PC-3 (cell line): ENCODE results near the gene PRKAR1B. TPM values are rescaled to one million over a fixed set of nuclear protein-coding genes. Genes with fewer than 3 reads are reported as not detected.
"Not testable (repeated sequence)": the region's sequence is repeated elsewhere in the genome, so short reads cannot be mapped to it uniquely, and the experiment has no call there.

Source experiments
- ATAC-seq: fragments of 200-7000 bp; cut with Tn5 transposase; 2 replicates; pipeline ENCODE4 v1.9.1; 2020; ENCODE audit warnings: mild to moderate bottlenecking, moderate library complexity
- BruUV-seq: library from RNA; stranded (reverse); fragments of 400-500 nt; replicated peaks from 2 replicates; lab custom pipeline; 2021; lab: Mats Ljungman, UMichigan
- CTCF ChIA-PET: fragments of 300-600 bp; sonication (Branson Sonifier 250); formaldehyde crosslinking; loops from one replicate; lab custom pipeline; 2022; ENCODE audit warnings: antibody characterized with exemption; lab: Charles Lee
- POLR2A ChIA-PET: fragments of 300-600 bp; sonication (Branson Sonifier 250); formaldehyde crosslinking; loops from one replicate; lab custom pipeline; 2022; ENCODE audit warnings: antibody characterized with exemption; ENCODE audit not compliant: unreplicated experiment; lab: Charles Lee
- DNase-seq: peaks from one replicate; pipeline ENCODE4 v3.0.0-alpha.2; 2015
- H2AFZ ChIP-seq: fragments of 300-600 bp; sonication (generic); 2 replicates; pipeline ENCODE4 v1.6.0; 2016; ENCODE audit warnings: antibody characterized with exemption, low read length
- H3F3A ChIP-seq: fragments of 300-600 bp; sonication (generic); one replicate; pipeline ENCODE4 v1.6.0; 2017; ENCODE audit warnings: antibody characterized with exemption, low read length, control low read depth, mild to moderate bottlenecking; ENCODE audit not compliant: unreplicated experiment
- H3K27ac ChIP-seq: fragments of 300-600 bp; sonication (generic); 2 replicates; pipeline ENCODE4 v1.5.1; 2016; ENCODE audit warnings: mild to moderate bottlenecking, low read length
- H3K27me3 ChIP-seq: fragments of 300-600 bp; sonication (generic); 2 replicates; pipeline ENCODE4 v1.6.1; 2016; ENCODE audit warnings: low read length, mixed read lengths
- H3K36me3 ChIP-seq: fragments of 300-600 bp; sonication (generic); 2 replicates; pipeline ENCODE4 v1.6.1; 2016; ENCODE audit warnings: low read depth, mixed run types, low read length, mixed read lengths
- H3K4me1 ChIP-seq: fragments of 300-600 bp; sonication (generic); 2 replicates; pipeline ENCODE4 v1.5.1; 2016; ENCODE audit warnings: low read length; ENCODE audit not compliant: insufficient read depth
- H3K4me2 ChIP-seq: fragments of 300-600 bp; sonication (generic); 2 replicates; pipeline ENCODE4 v1.6.0; 2016; ENCODE audit warnings: low read length
- H3K4me3 ChIP-seq: fragments of 300-600 bp; sonication (generic); 2 replicates; pipeline ENCODE4 v1.5.1; 2016; ENCODE audit warnings: mild to moderate bottlenecking, low read length, mixed read lengths
- H3K79me2 ChIP-seq: fragments of 300-600 bp; sonication (generic); 2 replicates; pipeline ENCODE4 v1.6.1; 2017; ENCODE audit warnings: low read length, mixed read lengths
- H3K9ac ChIP-seq: fragments of 300-600 bp; sonication (generic); 2 replicates; pipeline ENCODE4 v1.6.0; 2016; ENCODE audit warnings: mild to moderate bottlenecking, low read length
- H3K9me2 ChIP-seq: fragments of 300-600 bp; sonication (generic); replicated peaks from 2 replicates; pipeline ENCODE4 v1.6.1; 2016; ENCODE audit warnings: mixed run types, low read length, mixed read lengths
- H3K9me3 ChIP-seq: fragments of 300-600 bp; sonication (generic); 2 replicates; pipeline ENCODE4 v1.6.1; 2016; ENCODE audit warnings: low read length, mixed read lengths
- H4K20me1 ChIP-seq: fragments of 300-600 bp; sonication (generic); 2 replicates; pipeline ENCODE4 v1.6.1; 2016; ENCODE audit warnings: low read length, mixed read lengths
- CTCF ChIP-seq: fragments of 300-600 bp; sonication (generic); conservative IDR thresholded peaks from 2 replicates; pipeline ENCODE4 v1.5.1; 2017; ENCODE audit warnings: antibody characterized with exemption, low read depth, mild to moderate bottlenecking, low read length
- EZH2 ChIP-seq: fragments of 300-600 bp; sonication (generic); IDR thresholded peaks from one replicate; pipeline ENCODE4 v1.6.1; 2017; ENCODE audit warnings: antibody characterized with exemption, mild to moderate bottlenecking, low read length; ENCODE audit not compliant: unreplicated experiment
- EZH2phosphoT487 ChIP-seq: fragments of 300-600 bp; sonication (generic); IDR thresholded peaks from 2 replicates; pipeline ENCODE4 v1.6.1; 2018; ENCODE audit warnings: mild to moderate bottlenecking, antibody characterized with exemption, low read length, borderline replicate concordance
- intact Hi-C: fragments of 100-400 bp; cut with micrococcal nuclease; formaldehyde crosslinking; loops from 2 replicates; pipeline ENCODE4 v1.9.0; 2023
- total RNA-seq: library from RNA; depleted of rRNA; stranded (reverse); fragments of >200 nt; gene quantifications from 2 replicates; pipeline ENCODE4 v1.2.3, GENCODE V29; 2014

Gene PRKAR1B
- total RNA-seq, 1 experiment from 2014 or later = 15.6 TPM

DNA sequence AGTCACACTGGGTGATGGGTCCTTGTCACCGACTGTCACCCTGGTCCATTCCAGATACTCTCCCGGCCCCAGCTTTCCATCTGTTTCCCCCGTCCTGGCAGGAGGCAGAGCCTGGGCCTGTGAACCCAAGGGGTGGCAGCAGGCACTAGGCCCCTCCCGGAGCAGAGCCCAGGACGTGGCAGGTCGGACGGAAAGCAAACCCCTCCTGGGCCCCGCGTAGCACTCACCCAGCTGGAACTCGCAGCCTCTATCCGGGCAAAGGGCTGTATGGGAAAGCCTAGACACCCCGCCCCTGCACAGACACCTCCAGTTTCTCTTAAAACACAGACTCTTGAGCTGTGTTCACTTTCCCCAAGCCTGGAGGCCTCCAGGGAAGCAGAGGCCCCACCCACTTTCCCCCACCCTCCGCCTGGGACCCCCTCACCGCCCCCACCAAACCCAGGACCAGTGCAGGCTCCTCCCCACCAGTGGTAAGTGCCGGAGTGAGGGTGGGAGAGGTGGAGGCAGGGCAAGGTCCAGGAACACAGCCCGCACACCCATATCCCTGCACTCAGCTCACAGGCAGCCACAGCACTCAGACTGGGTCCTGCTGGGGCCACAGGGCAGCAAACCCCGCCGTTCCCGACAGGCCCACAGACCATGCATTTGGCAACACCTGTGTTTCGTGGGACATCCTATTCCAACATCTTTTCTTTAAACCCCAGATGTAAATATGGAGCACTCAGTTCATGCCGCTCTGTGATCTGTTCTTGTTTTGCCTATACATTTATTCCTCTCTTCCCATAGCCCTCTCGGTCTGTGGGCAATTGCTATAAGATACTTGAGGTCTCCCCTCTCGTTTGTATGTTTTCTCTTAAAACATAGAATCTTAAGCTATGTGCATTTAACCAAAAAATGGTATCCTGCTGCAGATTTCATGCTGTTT, 109.2 kb downstream of the PRKAR1B start:
- Histone ChIP-seq H3K27me3 (no peaks in the 10 kb centered on the region), H4K20me1 (no peaks in the 10 kb centered on the region), H3K27ac (no peak overlapping the region), H3K4me2 (no peak overlapping the region), H2AFZ (no peak overlapping the region), H3K79me2 (no peaks in the 10 kb centered on the region), H3K9ac (no peak overlapping the region), H3K4me3 (no peak overlapping the region), H3K36me3 (peaks cover 8% of the 10 kb centered on the region), H3K9me2 (no peaks in the 10 kb centered on the region), H3K4me1 (peaks cover 10% of the 10 kb centered on the region), H3K9me3 (no peaks in the 10 kb centered on the region), H3F3A (no peaks in the 10 kb centered on the region)
- TF ChIP-seq EZH2phosphoT487 (no peak), EZH2 (no peak), CTCF (no peak)
- ATAC-seq (no peak), DNase-seq (no peak)
- intact Hi-C loops = no loop called here
- ChIA-PET CTCF (no interaction called here), POLR2A (no interaction called here)
- no TSS peak for BruUV-seq

GRCh38 chr7:613442-614140, 113.5 kb downstream of the PRKAR1B start:
- no peaks in the 10 kb centered on the region for H3F3A ChIP-seq
- ATAC-seq = no peak
- no peak overlapping the region for H3K4me3 ChIP-seq
- no peaks in the 10 kb centered on the region for H4K20me1 ChIP-seq
- H3K27me3 ChIP-seq = no peaks in the 10 kb centered on the region
- intact Hi-C loops = no loop called here
- H3K9ac ChIP-seq = no peak overlapping the region
- H3K4me1 ChIP-seq = no peaks in the 10 kb centered on the region
- CTCF ChIA-PET = no interaction called here
- H2AFZ ChIP-seq = no peak overlapping the region
- H3K36me3 ChIP-seq = no peaks in the 10 kb centered on the region
- no peak overlapping the region for H3K27ac ChIP-seq
- TF ChIP-seq CTCF (no peak), EZH2 (no peak), EZH2phosphoT487 (no peak)
- DNase-seq = no peak
- no peaks in the 10 kb centered on the region for H3K9me3 ChIP-seq
- H3K79me2 ChIP-seq = no peaks in the 10 kb centered on the region
- H3K4me2 ChIP-seq = no peak overlapping the region
- POLR2A ChIA-PET = no interaction called here
- no peaks in the 10 kb centered on the region for H3K9me2 ChIP-seq
- no TSS peak for BruUV-seq

- H3K79me2 ChIP-seq, H4K20me1 ChIP-seq, CTCF ChIA-PET, H3K9me3 ChIP-seq, ATAC-seq, H3K4me3 ChIP-seq, DNase-seq, H3K4me1 ChIP-seq, H3K27me3 ChIP-seq, H3K36me3 ChIP-seq, intact Hi-C loops, POLR2A ChIA-PET, H3K9me2 ChIP-seq, BruUV-seq, H2AFZ ChIP-seq, H3K27ac ChIP-seq, H3F3A ChIP-seq, H3K9ac ChIP-seq, H3K4me2 ChIP-seq: not testable (repeated sequence)
Measured at GRCh38 chr7:611837-612236, 115.2 kb downstream of the PRKAR1B start.
